GM18505 (cell line): ENCODE measurements around the gene IL17RA.

Experiments used
- ATAC-seq: cut with Tn5 transposase; IDR thresholded peaks from one replicate; pipeline ENCODE4 v1.9.1; 2021; ENCODE audit not compliant: unreplicated experiment
- POLR2A ChIP-seq: IDR thresholded peaks from 4 replicates; pipeline ENCODE4 v1.6.1; 2011; ENCODE audit warnings: borderline replicate concordance; ENCODE audit not compliant: insufficient read depth, insufficient read length; ENCODE audit errors: extremely low read depth

IL17RA gene

GRCh38 chr22:17152971-17153370 is 68.2 kb downstream of the IL17RA start:
- TF ChIP-seq POLR2A: no peak
- no peak for ATAC-seq

GRCh38 chr22:17155941-17156340 is 71.1 kb downstream of the IL17RA start:
- no peak for TF ChIP-seq POLR2A
- ATAC-seq: no peak

GRCh38 chr22:17157714-17158113 is 72.9 kb downstream of the IL17RA start:
- no peak for TF ChIP-seq POLR2A
- ATAC-seq: no peak

- no peak for ATAC-seq
- TF ChIP-seq POLR2A: no peak
Measured at GRCh38 chr22:17158176-17158567, 73.4 kb downstream of the IL17RA start.

- TF ChIP-seq POLR2A: peak; percentile 64
- peak; percentile 78 for ATAC-seq
Measured at GRCh38 chr22:17158568-17159503, 74.0 kb downstream of the IL17RA start, which contains the start of gene HDHD5. Gene HDHD5, minus strand, starts transcription at chr22:17159277. Its CDS starts 26 bp downstream, at chr22:17159251.

- TF ChIP-seq POLR2A: no peak
- peak; percentile 25 for ATAC-seq
Measured at GRCh38 chr22:17159504-17159951, 74.7 kb downstream of the IL17RA start.

- no peak for TF ChIP-seq POLR2A
- ATAC-seq: no peak
Measured at GRCh38 chr22:17161991-17162390, 77.2 kb downstream of the IL17RA start.

- TF ChIP-seq POLR2A: no peak
- ATAC-seq: no peak
Measured at GRCh38 chr22:17162731-17163130, 77.9 kb downstream of the IL17RA start.

- no peak for TF ChIP-seq POLR2A
- no peak for ATAC-seq
Measured at GRCh38 chr22:17164392-17165024, 79.7 kb downstream of the IL17RA start.
